HepG2 (cell line): ENCODE data around the gene SORBS2. TPM values are rescaled to one million over a fixed set of nuclear protein-coding genes. Genes with fewer than 3 reads are reported as not detected.

Source experiments
- ASH2L ChIP-seq: fragments of 300-600, 200-600 bp; sonication (generic); IDR thresholded peaks from 2 replicates; pipeline ENCODE4 v1.7.0; 2017; ENCODE audit warnings: low read depth, mild to moderate bottlenecking, moderate library complexity, mixed read lengths, low read length; ENCODE audit not compliant: insufficient read length
- DDIT3 ChIP-seq: sonication (generic); formaldehyde crosslinking; IDR thresholded peaks from 2 replicates; pipeline ENCODE4 v1.4.0; 2020; ENCODE audit warnings: mild to moderate bottlenecking, missing genetic modification reagents
- ELF4 ChIP-seq: sonication (generic); formaldehyde crosslinking; IDR thresholded peaks from 2 replicates; pipeline ENCODE4 v1.5.0; 2020; ENCODE audit warnings: missing genetic modification reagents, mild to moderate bottlenecking, moderate library complexity, borderline replicate concordance
- FOSL1 ChIP-seq: sonication (generic); formaldehyde crosslinking; IDR thresholded peaks from 2 replicates; pipeline ENCODE4 v1.9.0; 2021; ENCODE audit warnings: missing genetic modification reagents, borderline replicate concordance
- FOXA3 ChIP-seq: IDR thresholded peaks from 2 replicates; pipeline ENCODE4 v1.6.1; 2016; ENCODE audit warnings: missing genetic modification reagents, missing compliant biosample characterization
- KLF12 ChIP-seq: sonication (generic); formaldehyde crosslinking; IDR thresholded peaks from 2 replicates; pipeline ENCODE4 v1.4.0; 2020; ENCODE audit warnings: missing genetic modification reagents, borderline replicate concordance
- MEIS1 ChIP-seq: sonication (generic); formaldehyde crosslinking; IDR thresholded peaks from 2 replicates; pipeline ENCODE4 v1.9.0; 2021; ENCODE audit warnings: mild to moderate bottlenecking, missing genetic modification reagents, moderate library complexity, borderline replicate concordance
- MTF1 ChIP-seq: sonication (generic); formaldehyde crosslinking; IDR thresholded peaks from 2 replicates; pipeline ENCODE4 v1.5.0; 2020; ENCODE audit warnings: missing genetic modification reagents
- PAXIP1 ChIP-seq: sonication (generic); formaldehyde crosslinking; conservative IDR thresholded peaks from 2 replicates; pipeline ENCODE4 v1.4.0; 2020; ENCODE audit warnings: mild to moderate bottlenecking, missing genetic modification reagents, moderate library complexity
- SOX5 ChIP-seq: IDR thresholded peaks from 2 replicates; pipeline ENCODE4 v1.6.1; 2016; ENCODE audit warnings: borderline replicate concordance
- TEAD3 ChIP-seq: optimal IDR thresholded peaks from 2 replicates; pipeline ENCODE3; 2016; ENCODE audit warnings: borderline replicate concordance
- TSC22D2 ChIP-seq: sonication (generic); formaldehyde crosslinking; IDR thresholded peaks from 2 replicates; pipeline ENCODE4 v1.5.1; 2020; ENCODE audit warnings: missing genetic modification reagents, mild to moderate bottlenecking, borderline replicate concordance
- ZFAT ChIP-seq: sonication (generic); formaldehyde crosslinking; conservative IDR thresholded peaks from 2 replicates; pipeline ENCODE4 v1.8.1; 2023; ENCODE audit warnings: missing genetic modification reagents, inconsistent platforms
- ZNF160 ChIP-seq: sonication (generic); formaldehyde crosslinking; IDR thresholded peaks from 2 replicates; pipeline ENCODE4 v1.8.0; 2022; ENCODE audit warnings: mild to moderate bottlenecking, inconsistent platforms, missing genetic modification reagents
- ZNF326 ChIP-seq: sonication (generic); formaldehyde crosslinking; IDR thresholded peaks from 2 replicates; pipeline ENCODE4 v1.4.0; 2020; ENCODE audit warnings: missing genetic modification reagents, borderline replicate concordance
- ZNF562 ChIP-seq: sonication (generic); formaldehyde crosslinking; IDR thresholded peaks from 2 replicates; pipeline ENCODE4 v1.8.0; 2022; ENCODE audit warnings: missing genetic modification reagents, borderline replicate concordance
- ZNF749 ChIP-seq: sonication (generic); formaldehyde crosslinking; IDR thresholded peaks from 2 replicates; pipeline ENCODE4 v1.8.0; 2022; ENCODE audit warnings: mild to moderate bottlenecking, missing genetic modification reagents, moderate library complexity, borderline replicate concordance
- ZNF83 ChIP-seq: sonication (generic); formaldehyde crosslinking; IDR thresholded peaks from 2 replicates; pipeline ENCODE4 v1.4.0; 2020; ENCODE audit warnings: missing genetic modification reagents, mild to moderate bottlenecking, borderline replicate concordance
- ZNF839 ChIP-seq: sonication (generic); formaldehyde crosslinking; IDR thresholded peaks from 2 replicates; pipeline ENCODE4 v1.4.0; 2020; ENCODE audit warnings: missing genetic modification reagents, mild to moderate bottlenecking, borderline replicate concordance
- ZNF878 ChIP-seq: sonication (generic); formaldehyde crosslinking; IDR thresholded peaks from 2 replicates; pipeline ENCODE4 v1.8.1; 2023; ENCODE audit warnings: mild to moderate bottlenecking, missing genetic modification reagents, moderate library complexity
- ZSCAN9 ChIP-seq: IDR thresholded peaks from 2 replicates; pipeline ENCODE4 v1.6.1; 2016; ENCODE audit warnings: borderline replicate concordance
- ZXDC ChIP-seq: sonication (generic); formaldehyde crosslinking; IDR thresholded peaks from 2 replicates; pipeline ENCODE4 v1.5.0; 2020; ENCODE audit warnings: mild to moderate bottlenecking, missing genetic modification reagents
- polyA plus RNA-seq, 8 experiments: library from polyadenylated mRNA; depleted of rRNA in 3 of 8; stranded (reverse) in 7 of 8; unstranded in 1 of 8; fragments of >200 nt; fragmentation: Illumina TruSeq in 4 of 8; extraction: Trizol in 4 of 8; gene quantifications; 2 replicates each; pipeline versions ENCODE4 v1.2.1 to v1.2.3, GENCODE V29; 2011 to 2016; ENCODE audit warnings: low read depth in 4 of 8, missing spikeins in 1 of 8, mixed read lengths in 1 of 8; ENCODE audit not compliant: insufficient read depth in 1 of 8
- total RNA-seq, 5 experiments: library from RNA; depleted of rRNA; stranded (reverse); fragments of >200 nt; fragmentation: Illumina TruSeq; extraction: Trizol; gene quantifications; 2 replicates each; pipeline ENCODE4 v1.2.3, GENCODE V29; 2016; ENCODE audit warnings: low read depth in 1 of 5
- TF ChIP-seq, protein P1 (sequence below): sonication (generic); formaldehyde crosslinking; IDR thresholded peaks from 2 replicates; pipeline ENCODE4 v1.5.1; 2020; ENCODE audit warnings: missing genetic modification reagents, mild to moderate bottlenecking, borderline replicate concordance

Gene SORBS2
- total and polyA plus RNA-seq, 2 of the 13 experiments (the other 11 are each of a cell fraction or from before 2014, with no cell fraction given): 25.0 to 80.5 TPM

DNA sequence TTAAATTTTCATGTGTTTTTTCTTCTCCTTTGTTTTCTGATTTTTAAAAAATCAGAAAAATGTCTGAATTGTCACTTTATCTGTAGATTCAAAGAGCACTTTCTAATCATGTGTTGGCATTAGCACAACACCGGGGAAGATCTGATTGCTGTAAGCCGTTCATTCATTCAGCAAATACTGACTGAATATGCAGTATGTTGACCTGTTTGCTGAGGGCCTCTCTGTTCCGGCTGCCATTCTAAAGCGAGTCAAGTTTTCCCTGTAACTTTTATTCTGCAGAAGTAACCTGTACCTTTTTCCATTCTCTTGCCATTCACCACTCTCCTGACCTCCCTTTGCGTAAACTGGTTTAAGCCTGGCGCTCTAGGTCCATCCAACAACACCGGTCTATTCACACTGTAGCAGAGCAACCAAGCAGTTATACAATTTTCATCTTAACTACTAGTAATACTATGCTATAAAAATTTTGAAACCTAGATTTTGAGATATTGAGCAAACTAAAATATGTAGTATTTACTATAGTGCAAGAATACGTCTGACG is 6.7 kb downstream of the SORBS2 start (continued):
- TF ChIP-seq DDIT3 (CRISPR knock-in tag) (no peak), ZNF326 (CRISPR knock-in tag) (no peak), ZSCAN9 (no peak), ZNF749 (CRISPR knock-in tag) (no peak), KLF12 (CRISPR knock-in tag) (no peak), TSC22D2 (CRISPR knock-in tag) (no peak), ELF4 (CRISPR knock-in tag) (no peak), ZFAT (CRISPR knock-in tag) (no peak), ZNF83 (CRISPR knock-in tag) (no peak), ZNF562 (CRISPR knock-in tag) (no peak), MTF1 (CRISPR knock-in tag) (no peak), TEAD3 (peak; percentile 62), SOX5 (CRISPR knock-in tag) (peak; percentile 57; the same call in 1 of the 2 replicates), ZNF878 (no peak), MEIS1 (no peak), ZNF160 (CRISPR knock-in tag) (no peak), PAXIP1 (CRISPR knock-in tag) (peak; percentile 56), ASH2L (peak; percentile 25), ZNF839 (CRISPR knock-in tag) (no peak), FOSL1 (CRISPR knock-in tag) (no peak), ZXDC (no peak), FOXA3 (peak; percentile 61)
- TF ChIP-seq, protein P1, sequence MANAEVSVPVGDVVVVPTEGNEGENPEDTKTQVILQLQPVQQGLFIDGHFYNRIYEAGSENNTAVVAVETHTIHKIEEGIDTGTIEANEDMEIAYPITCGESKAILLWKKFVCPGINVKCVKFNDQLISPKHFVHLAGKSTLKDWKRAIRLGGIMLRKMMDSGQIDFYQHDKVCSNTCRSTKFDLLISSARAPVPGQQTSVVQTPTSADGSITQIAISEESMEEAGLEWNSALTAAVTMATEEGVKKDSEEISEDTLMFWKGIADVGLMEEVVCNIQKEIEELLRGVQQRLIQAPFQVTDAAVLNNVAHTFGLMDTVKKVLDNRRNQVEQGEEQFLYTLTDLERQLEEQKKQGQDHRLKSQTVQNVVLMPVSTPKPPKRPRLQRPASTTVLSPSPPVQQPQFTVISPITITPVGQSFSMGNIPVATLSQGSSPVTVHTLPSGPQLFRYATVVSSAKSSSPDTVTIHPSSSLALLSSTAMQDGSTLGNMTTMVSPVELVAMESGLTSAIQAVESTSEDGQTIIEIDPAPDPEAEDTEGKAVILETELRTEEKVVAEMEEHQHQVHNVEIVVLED: no peak
